Gastrocnemius medialis (tissue), 4 donors: Measurements from ENCODE around the gene ALCAM.

ENCODE experiments used
- CTCF ChIP-seq, 5 experiments: fragments of 450-650 bp in 3 of 5; fragments of 200-600 bp in 2 of 5; sonication (generic) in 2 of 5; IDR thresholded peaks in 4 of 5; conservative IDR thresholded peaks in 1 of 5; 1 replicate in 4 of 5; 2 replicates in 1 of 5; pipeline ENCODE4 v1.5.1; 2016 to 2019; ENCODE audit warnings: antibody characterized with exemption in 5 of 5, mild to moderate bottlenecking in 3 of 5, moderate library complexity in 3 of 5
- POLR2A ChIP-seq, 2 donors: fragments of 450-650 bp; IDR thresholded peaks; one replicate each; pipeline ENCODE4 v1.6.1; 2017; ENCODE audit warnings: antibody characterized with exemption in 2 of 2, mild to moderate bottlenecking in 2 of 2, moderate library complexity in 2 of 2

- TF ChIP-seq CTCF (IDR thresholded peaks at IDR 0.05 in 4 of 5, conservative IDR thresholded peaks at IDR 0.05 in 1 of 5): no peak
- no peak for TF ChIP-seq POLR2A (IDR thresholded peaks at IDR 0.05)
These were observed 32.4 kb upstream of the ALCAM start for GRCh38 chr3:105334138-105334882.
